IgD-negative memory B cell (primary cell): ENCODE data around the gene RPL7A. TPM values are rescaled to one million over a fixed set of nuclear protein-coding genes. Genes with fewer than 3 reads are reported as not detected.
"Not testable (repeated sequence)": the region's sequence is repeated elsewhere in the genome, so short reads cannot be mapped to it uniquely, and the experiment has no call there.

ENCODE experiments used
- H3K27ac Mint-ChIP-seq, 3 donors: one replicate each; pipeline ENCODE4 v1.8.0; 2020 to 2022; ENCODE audit warnings: mild to moderate bottlenecking in 3 of 3, mixed read lengths in 3 of 3, moderate library complexity in 1 of 3
- H3K27me3 Mint-ChIP-seq: one replicate; pipeline ENCODE4 v1.8.0; 2021; ENCODE audit warnings: mixed read lengths
- H3K36me3 Mint-ChIP-seq: one replicate; pipeline ENCODE4 v1.8.0; 2020; ENCODE audit warnings: mild to moderate bottlenecking, mixed read lengths
- H3K4me1 Mint-ChIP-seq, 3 donors: one replicate each; pipeline ENCODE4 v1.8.0; 2020 to 2022; ENCODE audit warnings: mixed read lengths in 3 of 3, mild to moderate bottlenecking in 1 of 3
- H3K4me3 Mint-ChIP-seq, 4 donors: one replicate each; pipeline ENCODE4 v1.8.0; 2020 to 2022; ENCODE audit warnings: mild to moderate bottlenecking in 4 of 4, mixed read lengths in 4 of 4, moderate library complexity in 3 of 4
- H3K9me3 Mint-ChIP-seq, 3 donors: one replicate each; pipeline ENCODE4 v1.8.0; 2020 to 2021; ENCODE audit warnings: mixed read lengths in 3 of 3, mild to moderate bottlenecking in 1 of 3
- polyA plus RNA-seq: library from polyadenylated mRNA; unstranded; fragments of 300-500 nt; fragmentation: Illumina TruSeq; gene quantifications from one replicate; pipeline ENCODE4 v1.2.3, GENCODE V29; 2021

Gene RPL7A
- polyA plus RNA-seq, 1 donor from 2014 or later, result 1,229 TPM

DNA sequence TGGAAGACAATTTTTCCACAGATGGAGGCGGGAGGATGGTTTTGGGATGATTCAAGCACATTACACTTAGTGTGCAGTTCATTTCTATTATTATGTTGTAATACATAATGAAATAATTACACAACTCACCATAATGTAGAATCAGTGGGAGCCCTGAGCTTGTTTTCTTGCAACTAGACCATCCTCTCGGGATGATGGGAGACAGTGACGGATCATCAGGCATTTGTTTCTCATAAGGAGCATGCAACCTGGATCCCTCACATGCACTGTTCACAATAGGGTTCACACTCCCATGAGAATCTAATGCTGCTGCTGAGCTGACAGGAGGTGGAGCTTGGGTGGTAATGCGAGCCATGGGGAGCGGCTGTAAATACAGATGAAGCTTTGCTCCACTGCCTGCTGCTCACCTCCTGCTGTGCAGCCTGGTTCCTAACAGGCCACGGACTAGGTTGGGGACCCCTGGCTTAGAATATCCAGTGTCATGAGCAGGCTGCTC lies 29.8 kb downstream of the RPL7A start:
- peak overlapping the region in 2 of 4 donors; percentile 76 to 81 for H3K4me3 Mint-ChIP-seq
- H3K27ac Mint-ChIP-seq, result peak overlapping the region in 1 of 3 donors; percentile 29
- H3K27me3 Mint-ChIP-seq, result no peaks in the 10 kb centered on the region
- H3K4me1 Mint-ChIP-seq, result peaks cover 10 to 15% (median 14%) of the 10 kb centered on the region in 3 donors
- no peaks in the 10 kb centered on the region for H3K36me3 Mint-ChIP-seq
- no peaks in the 10 kb centered on the region for H3K9me3 Mint-ChIP-seq

DNA sequence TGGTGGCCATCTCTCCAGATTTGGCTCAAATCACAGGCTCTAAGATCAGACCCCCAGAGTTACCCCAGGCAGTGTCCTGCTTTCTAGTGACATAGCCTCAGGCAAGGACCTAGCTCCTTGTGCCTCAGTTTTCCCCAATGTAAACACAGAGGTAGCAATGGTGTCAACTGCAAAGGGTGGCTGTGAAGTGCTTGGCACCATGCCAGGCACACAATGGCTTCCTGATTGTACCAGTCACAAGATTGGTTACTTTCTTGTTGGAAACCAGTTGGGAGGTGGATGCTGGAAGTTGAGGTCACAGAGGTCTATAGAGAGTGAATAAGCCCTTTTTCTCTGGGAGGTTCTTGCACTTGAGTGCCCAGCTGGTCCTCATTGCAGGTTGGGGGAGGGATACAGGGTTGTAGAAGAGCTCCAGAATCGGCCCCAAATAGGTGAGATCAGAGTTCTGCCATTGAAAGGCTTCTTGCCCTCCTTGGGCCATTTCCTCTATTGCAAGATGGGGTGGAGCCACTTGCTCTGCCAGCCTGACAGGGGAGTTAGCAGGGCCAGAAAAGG lies 30.5 kb downstream of the RPL7A start:
- Mint-ChIP-seq H3K36me3 (no peaks in the 10 kb centered on the region), H3K27ac (peak overlapping the region in 1 of 3 donors; percentile 29), H3K27me3 (no peaks in the 10 kb centered on the region), H3K4me3 (peak overlapping the region in 2 of 4 donors; percentile 46 to 74), H3K9me3 (no peaks in the 10 kb centered on the region), H3K4me1 (peaks cover 8 to 12% (median 12%) of the 10 kb centered on the region in 3 donors)

GRCh38 chr9:133379153-133380086 lies 31.4 kb downstream of the RPL7A start:
- H3K4me3 Mint-ChIP-seq, result no peak overlapping the region
- no peaks in the 10 kb centered on the region for H3K27me3 Mint-ChIP-seq
- no peak overlapping the region for H3K27ac Mint-ChIP-seq
- peaks cover 7 to 8% (median 7%) of the 10 kb centered on the region in 3 donors for H3K4me1 Mint-ChIP-seq
- no peaks in the 10 kb centered on the region for H3K36me3 Mint-ChIP-seq
- no peaks in the 10 kb centered on the region for H3K9me3 Mint-ChIP-seq

DNA sequence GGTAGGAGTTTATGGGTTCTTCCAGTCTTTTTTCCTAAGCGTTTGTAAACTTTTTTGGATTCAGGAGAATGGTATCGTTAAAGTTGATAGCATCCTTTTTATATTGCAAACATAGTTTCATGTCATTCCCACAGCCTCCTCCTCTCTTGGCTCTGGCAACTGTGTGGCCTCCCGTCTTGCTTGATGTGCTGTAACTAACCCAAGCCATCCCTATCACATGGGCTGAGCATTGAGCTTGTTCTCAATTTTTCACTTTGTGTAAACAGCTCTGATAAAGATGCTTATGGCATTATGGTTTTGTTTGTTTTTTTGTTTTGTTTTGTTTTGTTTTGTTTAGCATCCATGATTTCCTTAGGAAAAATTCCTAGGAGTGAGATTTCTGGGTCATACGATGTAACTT lies 32.7 kb downstream of the RPL7A start:
- H3K4me1 Mint-ChIP-seq, result peaks cover 0 to 1% (median 0%) of the 10 kb centered on the region in 3 donors
- H3K27me3 Mint-ChIP-seq, result no peaks in the 10 kb centered on the region
- no peaks in the 10 kb centered on the region for H3K36me3 Mint-ChIP-seq
- H3K9me3 Mint-ChIP-seq, result no peaks in the 10 kb centered on the region
- H3K27ac Mint-ChIP-seq, result no peak overlapping the region
- H3K4me3 Mint-ChIP-seq, result peak overlapping the region in 2 of 4 donors; percentile 4 to 37

DNA sequence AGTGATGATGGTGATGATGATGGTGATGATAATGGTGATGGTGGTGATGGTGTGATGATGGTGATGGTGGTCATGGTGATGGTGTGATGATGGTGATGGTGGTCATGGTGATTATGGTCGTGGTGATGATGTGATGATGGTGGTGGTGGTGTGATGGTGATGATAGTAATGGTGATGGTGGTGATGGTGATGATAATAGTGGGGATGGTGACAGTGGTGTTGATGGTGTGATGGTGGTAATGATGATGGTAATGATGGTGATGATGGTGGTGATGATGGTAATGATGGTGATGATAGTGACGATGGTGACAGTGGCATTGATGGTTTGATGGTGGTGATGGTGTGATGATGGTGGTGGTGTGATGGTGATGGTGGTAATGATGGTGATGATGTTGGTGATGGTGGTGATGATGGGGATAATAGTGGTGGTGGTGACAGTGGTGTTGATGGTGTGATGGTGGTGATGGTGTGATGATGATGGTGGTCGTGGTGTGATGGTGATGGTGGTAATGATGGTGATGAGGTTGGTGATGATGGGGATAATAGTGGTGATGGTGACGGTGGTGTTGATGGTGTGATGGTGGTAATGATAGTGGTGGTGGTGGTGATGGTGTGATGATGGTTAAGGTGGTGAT lies 34.6 kb downstream of the RPL7A start:
- Mint-ChIP-seq H3K4me1 (no peaks in the 10 kb centered on the region), H3K27ac (no peak overlapping the region), H3K27me3 (no peaks in the 10 kb centered on the region), H3K9me3 (no peaks in the 10 kb centered on the region), H3K36me3 (no peaks in the 10 kb centered on the region), H3K4me3 (no peak overlapping the region)

GRCh38 chr9:133383438-133383837 lies 35.4 kb downstream of the RPL7A start:
- no peaks in the 10 kb centered on the region for H3K27me3 Mint-ChIP-seq
- no peaks in the 10 kb centered on the region for H3K9me3 Mint-ChIP-seq
- no peaks in the 10 kb centered on the region for H3K4me1 Mint-ChIP-seq
- H3K4me3 Mint-ChIP-seq, result no peak overlapping the region
- no peak overlapping the region for H3K27ac Mint-ChIP-seq
- no peaks in the 10 kb centered on the region for H3K36me3 Mint-ChIP-seq

DNA sequence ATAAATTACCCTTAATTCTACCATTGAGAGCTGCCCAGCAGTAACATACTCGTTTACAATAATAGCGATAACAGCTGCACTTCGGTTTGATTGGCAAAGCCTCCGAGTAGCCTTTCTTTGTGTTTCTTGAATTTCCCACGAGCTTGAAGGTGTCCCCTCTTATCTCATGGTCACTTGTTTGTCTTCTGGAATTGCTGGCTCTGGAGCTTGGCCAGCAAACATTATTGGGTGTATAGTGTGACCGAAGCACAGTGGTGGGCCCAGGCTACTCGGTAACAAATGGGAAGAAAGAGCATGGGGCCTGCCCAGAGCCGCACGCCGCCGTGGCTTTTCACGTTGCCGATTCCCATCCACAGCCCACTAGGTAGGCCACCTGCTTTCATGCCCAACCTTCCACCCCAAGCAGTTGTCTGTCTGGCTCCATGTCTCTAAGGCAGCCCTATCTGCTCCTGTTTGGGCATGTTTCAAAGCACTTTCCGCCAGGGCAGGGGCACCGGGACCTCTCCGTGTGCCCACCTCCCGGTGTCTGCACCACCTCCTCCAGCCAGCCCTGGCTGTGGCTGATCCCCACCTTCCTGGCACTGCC lies 36.8 kb downstream of the RPL7A start:
- Mint-ChIP-seq H3K27me3 (peaks cover 3% of the 10 kb centered on the region), H3K4me1 (no peaks in the 10 kb centered on the region), H3K27ac (no peak overlapping the region), H3K9me3 (no peaks in the 10 kb centered on the region), H3K4me3 (no peak overlapping the region), H3K36me3 (no peaks in the 10 kb centered on the region)

DNA sequence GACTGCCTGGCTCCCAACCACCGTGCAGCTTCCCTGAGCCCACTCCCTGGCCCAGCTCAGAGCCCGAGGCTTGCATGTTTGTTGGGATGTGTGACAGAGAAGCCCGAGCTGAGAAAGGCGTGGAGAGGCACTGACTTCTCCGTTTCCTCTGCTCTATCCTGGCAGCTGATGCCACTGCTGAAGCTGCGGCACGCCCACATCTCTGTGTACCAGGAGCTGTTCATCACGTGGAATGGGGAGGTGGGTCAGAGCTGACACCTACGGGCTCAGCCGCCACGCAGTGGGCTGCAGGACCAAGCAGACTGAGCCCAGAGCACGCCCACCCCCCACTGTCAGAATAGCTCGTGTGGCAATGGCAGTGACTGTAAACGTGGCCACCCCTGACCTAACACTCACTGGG lies 37.4 kb downstream of the RPL7A start:
- no peaks in the 10 kb centered on the region for H3K36me3 Mint-ChIP-seq
- H3K4me3 Mint-ChIP-seq, result no peak overlapping the region
- H3K27ac Mint-ChIP-seq, result no peak overlapping the region
- H3K4me1 Mint-ChIP-seq, result no peaks in the 10 kb centered on the region
- H3K27me3 Mint-ChIP-seq, result peaks cover 3% of the 10 kb centered on the region
- no peaks in the 10 kb centered on the region for H3K9me3 Mint-ChIP-seq

- Mint-ChIP-seq H3K36me3 (no peaks in the 10 kb centered on the region), H3K27me3 (peaks cover 4% of the 10 kb centered on the region), H3K9me3 (no peaks in the 10 kb centered on the region), H3K4me3 (no peak overlapping the region), H3K27ac (no peak overlapping the region), H3K4me1 (no peaks in the 10 kb centered on the region)
These were observed 38.3 kb downstream of the RPL7A start for GRCh38 chr9:133386338-133386737.

DNA sequence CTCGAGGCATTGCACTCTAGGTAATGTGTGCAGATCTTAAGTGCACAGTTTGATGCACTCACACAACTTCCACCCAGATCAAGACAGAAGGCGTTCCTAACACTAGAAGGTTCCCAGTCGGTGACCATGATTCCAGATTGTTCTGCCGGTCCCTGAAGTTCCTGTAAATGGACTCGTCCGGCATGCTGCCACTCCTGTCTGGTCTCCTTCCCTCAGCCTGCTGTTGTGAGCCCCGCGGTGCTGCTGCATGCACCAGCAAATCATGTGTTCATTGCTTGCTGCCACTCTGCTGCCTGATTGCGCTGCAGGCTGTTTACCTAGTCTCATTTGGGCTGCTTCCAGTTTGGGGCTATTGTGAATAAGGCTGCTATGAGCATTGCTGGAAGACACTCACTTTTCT lies 39.7 kb downstream of the RPL7A start:
- H3K4me3 Mint-ChIP-seq, result no peak overlapping the region
- H3K27ac Mint-ChIP-seq, result no peak overlapping the region
- peaks cover 4% of the 10 kb centered on the region for H3K27me3 Mint-ChIP-seq
- no peaks in the 10 kb centered on the region for H3K9me3 Mint-ChIP-seq
- no peaks in the 10 kb centered on the region for H3K4me1 Mint-ChIP-seq
- H3K36me3 Mint-ChIP-seq, result no peaks in the 10 kb centered on the region

GRCh38 chr9:133389025-133389557 lies 41.1 kb downstream of the RPL7A start:
- H3K4me3 Mint-ChIP-seq, result no peak overlapping the region
- H3K27me3 Mint-ChIP-seq, result peaks cover 4% of the 10 kb centered on the region
- no peak overlapping the region for H3K27ac Mint-ChIP-seq
- H3K9me3 Mint-ChIP-seq, result no peaks in the 10 kb centered on the region
- no peaks in the 10 kb centered on the region for H3K4me1 Mint-ChIP-seq
- no peaks in the 10 kb centered on the region for H3K36me3 Mint-ChIP-seq

- Mint-ChIP-seq H3K9me3 (no peaks in the 10 kb centered on the region), H3K27ac (no peak overlapping the region), H3K36me3 (no peaks in the 10 kb centered on the region), H3K4me3 (peak overlapping the region in 1 of 4 donors; percentile 67), H3K27me3 (peaks cover 4% of the 10 kb centered on the region), H3K4me1 (no peaks in the 10 kb centered on the region)
These were observed 41.5 kb downstream of the RPL7A start for GRCh38 chr9:133389562-133389961.

DNA sequence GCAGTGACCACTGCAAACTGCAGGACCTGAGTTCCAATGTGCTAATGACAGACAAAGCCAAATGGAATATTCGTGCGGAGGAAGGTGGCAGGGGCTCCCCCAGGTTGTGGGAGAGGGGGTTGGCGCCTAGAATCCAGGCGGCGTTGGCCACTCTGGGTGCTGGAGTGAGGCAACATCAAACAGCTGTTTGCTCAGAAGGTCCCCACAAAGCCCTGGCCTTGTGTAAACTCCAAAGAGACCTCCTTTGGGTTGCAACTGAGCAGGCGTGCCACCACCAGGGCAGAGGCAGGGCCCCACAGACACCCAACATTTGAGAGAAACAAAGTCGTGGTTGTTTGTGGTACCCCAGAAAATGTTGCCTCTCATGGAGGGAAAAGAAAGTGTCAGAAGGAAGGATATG lies 42.7 kb downstream of the RPL7A start:
- Mint-ChIP-seq H3K27me3 (peaks cover 4% of the 10 kb centered on the region), H3K27ac (no peak overlapping the region), H3K9me3 (no peaks in the 10 kb centered on the region), H3K4me1 (no peaks in the 10 kb centered on the region), H3K36me3 (no peaks in the 10 kb centered on the region), H3K4me3 (no peak overlapping the region)

GRCh38 chr9:133391449-133391848 lies 43.4 kb downstream of the RPL7A start:
- not testable (repeated sequence) for H3K4me1 Mint-ChIP-seq, H3K9me3 Mint-ChIP-seq, H3K36me3 Mint-ChIP-seq, H3K27me3 Mint-ChIP-seq, H3K4me3 Mint-ChIP-seq, H3K27ac Mint-ChIP-seq

DNA sequence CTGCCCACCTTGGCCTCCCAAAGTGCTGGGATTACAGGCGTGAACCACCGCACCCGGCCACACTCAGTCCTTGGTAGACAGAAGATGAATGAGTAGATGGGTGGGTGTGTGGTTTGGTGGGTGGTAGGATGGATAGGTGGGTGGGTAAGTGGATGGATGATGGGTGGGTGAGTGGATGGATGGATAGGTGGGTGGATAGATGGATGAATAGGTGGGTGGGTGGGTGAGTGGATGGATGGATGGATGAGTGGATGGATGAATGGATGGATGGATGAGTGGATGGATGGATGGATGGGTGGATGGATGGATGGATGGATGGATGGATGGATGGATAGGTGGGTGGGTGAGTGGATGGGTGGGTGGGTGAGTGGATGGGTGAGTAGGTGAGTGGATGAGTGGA lies 44.3 kb downstream of the RPL7A start:
- H3K4me3 Mint-ChIP-seq, H3K4me1 Mint-ChIP-seq, H3K27ac Mint-ChIP-seq, H3K36me3 Mint-ChIP-seq, H3K9me3 Mint-ChIP-seq, H3K27me3 Mint-ChIP-seq: not testable (repeated sequence)
